CD14-positive monocyte (primary cell): ENCODE measurements around the gene APC2. TPM values are rescaled to one million over a fixed set of nuclear protein-coding genes. Genes with fewer than 3 reads are reported as not detected.

ENCODE experiments used
- DNase-seq, 3 donors: peaks; one replicate each; pipeline ENCODE4 v3.0.0-alpha.2; 2011 to 2022
- H2AFZ ChIP-seq: 2 replicates; pipeline ENCODE4 v1.6.0; 2012; ENCODE audit warnings: mild to moderate bottlenecking, low read depth, low read length, inconsistent platforms; ENCODE audit not compliant: insufficient read depth, poor library complexity, severe bottlenecking
- H3K27ac ChIP-seq, 2 donors: 1 replicate in 1 of 2; 2 replicates in 1 of 2; pipeline ENCODE4 v1.5.1; 2012 to 2013; ENCODE audit warnings: low read length in 2 of 2, control low read depth in 1 of 2, inconsistent platforms in 1 of 2, low read depth in 1 of 2, mild to moderate bottlenecking in 1 of 2
- H3K27me3 ChIP-seq, 2 donors: one replicate each; pipeline versions ENCODE4 v1.6.0 to v1.6.1; 2011 to 2013; ENCODE audit warnings: low read length in 2 of 2; ENCODE audit not compliant: control insufficient read depth in 2 of 2, insufficient read depth in 2 of 2
- H3K36me3 ChIP-seq, 2 donors: replicated peaks in 1 of 2; 1 replicate in 1 of 2; 2 replicates in 1 of 2; pipeline versions ENCODE4 v1.5.1 to v1.6.1; 2012 to 2013; ENCODE audit warnings: low read length in 2 of 2, control low read depth in 1 of 2, inconsistent platforms in 1 of 2, mild to moderate bottlenecking in 1 of 2; ENCODE audit not compliant: insufficient read depth in 2 of 2, control insufficient read depth in 1 of 2
- H3K4me1 ChIP-seq, 2 donors: 1 replicate in 1 of 2; 2 replicates in 1 of 2; pipeline versions ENCODE4 v1.5.1 to v1.6.1; 2012 to 2013; ENCODE audit warnings: low read length in 2 of 2, control low read depth in 1 of 2, inconsistent platforms in 1 of 2, mild to moderate bottlenecking in 1 of 2, moderate library complexity in 1 of 2; ENCODE audit not compliant: insufficient read depth in 2 of 2, control insufficient read depth in 1 of 2
- H3K4me2 ChIP-seq: replicated peaks from 2 replicates; pipeline ENCODE3; 2012; ENCODE audit warnings: low read length, moderate library complexity, mild to moderate bottlenecking; ENCODE audit not compliant: poor library complexity, severe bottlenecking; ENCODE audit errors: extremely low read depth
- H3K4me3 ChIP-seq, 3 experiments: fragments of 200-600 bp in 1 of 3; sonication (generic) in 1 of 3; replicated peaks in 1 of 3; 1 replicate in 2 of 3; 2 replicates in 1 of 3; pipeline ENCODE4 v1.5.1; 2011 to 2013; ENCODE audit warnings: low read length in 3 of 3, mild to moderate bottlenecking in 3 of 3, control low read depth in 2 of 3, low read depth in 2 of 3, inconsistent platforms in 1 of 3, moderate library complexity in 1 of 3
- H3K79me2 ChIP-seq: 2 replicates; pipeline ENCODE4 v1.6.0; 2012; ENCODE audit warnings: mild to moderate bottlenecking, control low read depth, inconsistent platforms, low read length, moderate library complexity; ENCODE audit not compliant: insufficient read depth
- H3K9ac ChIP-seq: 2 replicates; pipeline ENCODE4 v1.6.0; 2017; ENCODE audit warnings: low read length, mild to moderate bottlenecking; ENCODE audit not compliant: insufficient read depth, poor library complexity, severe bottlenecking
- H3K9me3 ChIP-seq, 2 donors: replicated peaks in 1 of 2; 1 replicate in 1 of 2; 2 replicates in 1 of 2; pipeline versions ENCODE4 v1.5.1 to v1.6.1; 2012 to 2013; ENCODE audit warnings: low read length in 2 of 2, control low read depth in 1 of 2; ENCODE audit not compliant: control insufficient read depth in 1 of 2, insufficient read depth in 1 of 2
- H4K20me1 ChIP-seq: 2 replicates; pipeline ENCODE4 v1.6.0; 2012; ENCODE audit warnings: mild to moderate bottlenecking, low read length, control low read depth, moderate library complexity; ENCODE audit not compliant: insufficient read depth
- H3K27ac Mint-ChIP-seq, 7 donors: one replicate each; pipeline ENCODE4 v1.8.0; 2020; ENCODE audit warnings: mild to moderate bottlenecking in 7 of 7, mixed read lengths in 7 of 7, moderate library complexity in 6 of 7, inconsistent platforms in 2 of 7
- H3K27me3 Mint-ChIP-seq, 3 donors: one replicate each; pipeline ENCODE4 v1.8.0; 2021 to 2022; ENCODE audit warnings: low read depth in 3 of 3, mild to moderate bottlenecking in 3 of 3, mixed read lengths in 3 of 3, moderate library complexity in 3 of 3, inconsistent platforms in 1 of 3
- H3K36me3 Mint-ChIP-seq, 2 donors: one replicate each; pipeline ENCODE4 v1.8.0; 2020; ENCODE audit warnings: mixed read lengths in 2 of 2, inconsistent platforms in 1 of 2, mild to moderate bottlenecking in 1 of 2
- H3K4me1 Mint-ChIP-seq: one replicate; pipeline ENCODE4 v1.8.0; 2020; ENCODE audit warnings: mild to moderate bottlenecking, mixed read lengths
- H3K4me3 Mint-ChIP-seq, 2 donors: one replicate each; pipeline ENCODE4 v1.8.0; 2020; ENCODE audit warnings: mild to moderate bottlenecking in 2 of 2, mixed read lengths in 2 of 2, moderate library complexity in 1 of 2
- H3K9me3 Mint-ChIP-seq, 7 donors: one replicate each; pipeline ENCODE4 v1.8.0; 2020 to 2022; ENCODE audit warnings: mixed read lengths in 7 of 7, mild to moderate bottlenecking in 6 of 7, moderate library complexity in 6 of 7, inconsistent platforms in 2 of 7
- CTCF ChIP-seq: fragments of 200-600 bp; IDR thresholded peaks from one replicate; pipeline ENCODE4 v1.8.0; 2022; ENCODE audit warnings: antibody characterized with exemption, mild to moderate bottlenecking
- WGBS: methylation state at CpG from one replicate; pipeline ENCODE4 v1.1.5; 2013; ENCODE audit warnings: missing lambda C conversion rate; ENCODE audit not compliant: insufficient coverage; 5-methylcytosine and 5-hydroxymethylcytosine counted together
- intact Hi-C, 2 donors: fragments of 100-400 bp; cut with micrococcal nuclease; formaldehyde crosslinking; loops; one replicate each; pipeline versions ENCODE4 v1.15.0 to v1.15.1; 2023
- polyA plus RNA-seq, 3 donors: library from polyadenylated mRNA; depleted of rRNA in 1 of 3; unstranded in 2 of 3; stranded (reverse) in 1 of 3; fragments of 300-500 nt in 2 of 3; fragments of >200 nt in 1 of 3; fragmentation: Illumina TruSeq in 2 of 3; gene quantifications; 1 replicate in 2 of 3; 2 replicates in 1 of 3; pipeline ENCODE4 v1.2.3, GENCODE V29; 2012 to 2021

APC2 gene
- polyA plus RNA-seq, 3 donors = 0.04 TPM; not detected in 2

GRCh38 chr19:1520203-1520780 lies 70.4 kb downstream of the APC2 start:
- Histone ChIP-seq H3K27ac (no peak overlapping the region), H3K9ac (no peak overlapping the region), H3K36me3 (no peaks in the 10 kb centered on the region), H3K4me3 (no peak overlapping the region), H3K4me1 (no peaks in the 10 kb centered on the region), H3K79me2 (no peaks in the 10 kb centered on the region), H2AFZ (no peak overlapping the region), H4K20me1 (no peaks in the 10 kb centered on the region), H3K4me2 (no peak overlapping the region), H3K27me3 (peaks cover 5 to 29% of the 10 kb centered on the region in 2 donors), H3K9me3 (peaks cover 4 to 9% of the 10 kb centered on the region in 2 donors)
- WGBS = 84% methylated on average over 16 of the region's 17 CpGs
- peaks cover 3% of the 10 kb centered on the region for H3K4me1 Mint-ChIP-seq
- H3K36me3 Mint-ChIP-seq = peaks cover 0 to 3% of the 10 kb centered on the region in 2 donors
- H3K4me3 Mint-ChIP-seq = no peak overlapping the region
- H3K9me3 Mint-ChIP-seq = peaks cover 5 to 13% (median 12%) of the 10 kb centered on the region in 7 donors
- no peak for TF ChIP-seq CTCF
- no peak overlapping the region for H3K27ac Mint-ChIP-seq
- no peak for DNase-seq
- intact Hi-C loops = no loop called here
- H3K27me3 Mint-ChIP-seq = peaks cover 23 to 52% (median 39%) of the 10 kb centered on the region in 3 donors

GRCh38 chr19:1521636-1522035 lies 71.7 kb downstream of the APC2 start:
- Mint-ChIP-seq H3K36me3 (peaks cover 0 to 3% of the 10 kb centered on the region in 2 donors), H3K9me3 (peaks cover 2 to 8% (median 7%) of the 10 kb centered on the region in 7 donors), H3K27me3 (peaks cover 26 to 56% (median 40%) of the 10 kb centered on the region in 3 donors), H3K4me1 (peaks cover 3% of the 10 kb centered on the region), H3K4me3 (no peak overlapping the region), H3K27ac (no peak overlapping the region)
- DNase-seq = no peak
- Histone ChIP-seq H3K36me3 (no peaks in the 10 kb centered on the region), H3K27me3 (peaks cover 5 to 30% of the 10 kb centered on the region in 2 donors), H3K79me2 (no peaks in the 10 kb centered on the region), H4K20me1 (no peaks in the 10 kb centered on the region), H3K4me1 (no peaks in the 10 kb centered on the region), H3K4me3 (no peak overlapping the region), H3K9me3 (peaks cover 0 to 3% of the 10 kb centered on the region in 2 donors), H2AFZ (no peak overlapping the region), H3K4me2 (no peak overlapping the region), H3K27ac (no peak overlapping the region), H3K9ac (no peak overlapping the region)
- 82% methylated on average over 10 of the region's 14 CpGs for WGBS
- intact Hi-C loops = no loop called here
- TF ChIP-seq CTCF = no peak
